Measurements from ENCODE around the gene NEU4.

NEU4 gene

GRCh38 chr2:241865957-241866789 lies 57.2 kb downstream of the NEU4 start:
- DNase-seq, result no peak
